ENCODE results near the gene NOG.

NOG gene

GRCh38 chr17:56577843-56578204 is 15.7 kb upstream of the NOG start:
- H3K36me3 ChIP-seq (ENCODE audit: low read depth): no peaks in the 10 kb centered on the region
- no peak for ATAC-seq (ENCODE audit: low read depth)
- no peak overlapping the region for H3K27ac ChIP-seq (ENCODE audit: poor library complexity, severe bottlenecking)
- H3K4me3 ChIP-seq (ENCODE audit: severe bottlenecking): no peak overlapping the region
- no peak for DNase-seq (ENCODE audit: low spot score)
- peaks cover 2% of the 10 kb centered on the region for H3K9me3 ChIP-seq (ENCODE audit: severe bottlenecking)
- H3K4me1 ChIP-seq (ENCODE audit: insufficient read depth, poor library complexity, severe bottlenecking): no peaks in the 10 kb centered on the region
- no peak for TF ChIP-seq CTCF (IDR thresholded peaks at IDR 0.05; ENCODE audit: poor library complexity, severe bottlenecking)
- peaks cover 39% of the 10 kb centered on the region for H3K27me3 ChIP-seq (ENCODE audit: insufficient read depth, poor library complexity, severe bottlenecking)

- DNase-seq (ENCODE audit: low spot score): no peak
- Histone ChIP-seq H3K4me3 (ENCODE audit: severe bottlenecking) (no peak overlapping the region), H3K36me3 (ENCODE audit: low read depth) (no peaks in the 10 kb centered on the region), H3K9me3 (ENCODE audit: severe bottlenecking) (peaks cover 2% of the 10 kb centered on the region), H3K27ac (ENCODE audit: poor library complexity, severe bottlenecking) (no peak overlapping the region), H3K27me3 (ENCODE audit: insufficient read depth, poor library complexity, severe bottlenecking) (peaks cover 56% of the 10 kb centered on the region), H3K4me1 (ENCODE audit: insufficient read depth, poor library complexity, severe bottlenecking) (no peaks in the 10 kb centered on the region)
- no peak for TF ChIP-seq CTCF (IDR thresholded peaks at IDR 0.05; ENCODE audit: poor library complexity, severe bottlenecking)
- ATAC-seq (ENCODE audit: low read depth): no peak
Measured at GRCh38 chr17:56581635-56582627, 11.6 kb upstream of the NOG start.

DNA sequence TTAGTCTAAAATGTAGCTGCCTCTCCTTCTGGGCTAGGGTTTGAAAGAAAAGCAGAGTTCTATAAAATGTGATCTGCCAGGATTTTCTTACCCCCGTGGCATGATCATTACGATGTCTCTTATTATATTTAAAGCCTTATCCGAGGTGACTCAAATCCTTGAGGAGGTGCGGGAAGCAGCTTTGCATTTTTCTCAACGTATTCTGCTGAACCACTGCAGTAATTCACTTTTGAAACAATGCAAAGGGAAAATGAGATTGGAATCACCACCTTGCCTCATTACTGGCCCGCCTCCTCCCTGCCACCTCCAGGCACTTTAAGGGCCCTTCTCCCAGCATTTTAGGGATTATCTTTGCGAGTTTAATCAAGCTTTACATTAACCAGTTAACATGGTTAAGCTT is 9.7 kb upstream of the NOG start:
- no peak for TF ChIP-seq CTCF (IDR thresholded peaks at IDR 0.05; ENCODE audit: poor library complexity, severe bottlenecking)
- H3K36me3 ChIP-seq (ENCODE audit: low read depth): no peaks in the 10 kb centered on the region
- no peaks in the 10 kb centered on the region for H3K4me1 ChIP-seq (ENCODE audit: insufficient read depth, poor library complexity, severe bottlenecking)
- DNase-seq (ENCODE audit: low spot score) (no peak), ATAC-seq (ENCODE audit: low read depth) (no peak)
- peaks cover 2% of the 10 kb centered on the region for H3K9me3 ChIP-seq (ENCODE audit: severe bottlenecking)
- no peak overlapping the region for H3K27ac ChIP-seq (ENCODE audit: poor library complexity, severe bottlenecking)
- no peak overlapping the region for H3K4me3 ChIP-seq (ENCODE audit: severe bottlenecking)
- peaks cover 49% of the 10 kb centered on the region for H3K27me3 ChIP-seq (ENCODE audit: insufficient read depth, poor library complexity, severe bottlenecking)

GRCh38 chr17:56587298-56587697 is 6.2 kb upstream of the NOG start:
- no peak for TF ChIP-seq CTCF (IDR thresholded peaks at IDR 0.05; ENCODE audit: poor library complexity, severe bottlenecking)

More at GRCh38 chr17:56587298-56587697, 6.2 kb upstream of the NOG start:
- H3K36me3 ChIP-seq (ENCODE audit: low read depth): no peaks in the 10 kb centered on the region
- ATAC-seq (ENCODE audit: low read depth): no peak
- no peak overlapping the region for H3K27ac ChIP-seq (ENCODE audit: poor library complexity, severe bottlenecking)
- H3K27me3 ChIP-seq (ENCODE audit: insufficient read depth, poor library complexity, severe bottlenecking): peaks cover 39% of the 10 kb centered on the region
- H3K4me1 ChIP-seq (ENCODE audit: insufficient read depth, poor library complexity, severe bottlenecking): no peaks in the 10 kb centered on the region
- H3K9me3 ChIP-seq (ENCODE audit: severe bottlenecking): no peaks in the 10 kb centered on the region
- H3K4me3 ChIP-seq (ENCODE audit: severe bottlenecking): no peak overlapping the region
- DNase-seq (ENCODE audit: low spot score): no peak

Data from RWPE2 (cell line).